Heart left ventricle (tissue), 13 donors: ENCODE data around the gene CKAP2.
"Not testable (repeated sequence)": the region's sequence is repeated elsewhere in the genome, so short reads cannot be mapped to it uniquely, and the experiment has no call there.

Source experiments
- POLR2A ChIP-seq, 2 donors: fragments of 450-650 bp; IDR thresholded peaks; one replicate each; pipeline ENCODE4 v1.6.1; 2017; ENCODE audit warnings: antibody characterized with exemption in 2 of 2, mild to moderate bottlenecking in 2 of 2, moderate library complexity in 2 of 2
- TF ChIP-seq, protein P1 (sequence below), 12 donors: fragments of 200-600 bp; sonication (generic) in 4 of 12; IDR thresholded peaks; one replicate each; pipeline versions ENCODE4 v1.5.0 to v1.8.0; 2018 to 2022; ENCODE audit warnings: antibody characterized with exemption in 12 of 12, mild to moderate bottlenecking in 5 of 12
- donor health status: ischemic (EF 13 %, LVEDD 7.1; RV severe dilation, severe dysfunction).
- donor health status: DM: no; HTN: yes; CAD: no.
- donor health status: DM: no; HTN: no; CAD: no.
- donor health status: ischemic (EF 25% LVEDD 6.9; RV normal size, moderate dysfunction).
- donor health status: ischemic (EF 25% LVEDD 5.7; RV mildly dilated, moderate dysfunction).
- donor health status: ischemic (EF 35%, LVEDD 5.7; RV mildly dilated, moderate dysfunction).
- donor health status: nonischemic (EF 11% LVEDD 7.7; RV severe dilation, severe dysfunction).
- donor health status: DM: yes; HTN: yes; CAD: no.
- donor health status: PGD.
- donor health status: ischemic (EF 29% LVEDD 5.4; RV normal size, mild dysfunction).
- donor health status: nonischemic (EF 23%, LVEDD 6.1; RV moderate dilation, normal function).

DNA sequence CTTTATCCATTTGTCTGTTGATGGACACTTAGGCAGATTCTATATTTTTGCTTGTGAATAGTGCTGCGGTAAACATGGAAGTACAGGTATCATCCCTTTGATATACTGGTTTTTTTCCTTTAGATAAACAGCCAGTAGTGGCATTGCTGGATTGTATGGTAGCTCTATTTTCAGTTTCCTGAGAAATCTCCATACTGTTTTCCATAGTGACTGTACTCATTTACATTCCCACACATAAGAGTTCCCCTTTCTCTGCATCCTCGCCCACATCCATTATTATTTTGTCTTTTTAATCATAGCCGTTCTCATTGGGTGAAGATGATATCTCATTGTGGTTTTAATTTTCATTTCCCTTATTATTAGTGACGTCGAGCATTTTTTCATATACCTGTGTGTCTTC is 35.7 kb downstream of the CKAP2 start:
- TF ChIP-seq, protein P1, sequence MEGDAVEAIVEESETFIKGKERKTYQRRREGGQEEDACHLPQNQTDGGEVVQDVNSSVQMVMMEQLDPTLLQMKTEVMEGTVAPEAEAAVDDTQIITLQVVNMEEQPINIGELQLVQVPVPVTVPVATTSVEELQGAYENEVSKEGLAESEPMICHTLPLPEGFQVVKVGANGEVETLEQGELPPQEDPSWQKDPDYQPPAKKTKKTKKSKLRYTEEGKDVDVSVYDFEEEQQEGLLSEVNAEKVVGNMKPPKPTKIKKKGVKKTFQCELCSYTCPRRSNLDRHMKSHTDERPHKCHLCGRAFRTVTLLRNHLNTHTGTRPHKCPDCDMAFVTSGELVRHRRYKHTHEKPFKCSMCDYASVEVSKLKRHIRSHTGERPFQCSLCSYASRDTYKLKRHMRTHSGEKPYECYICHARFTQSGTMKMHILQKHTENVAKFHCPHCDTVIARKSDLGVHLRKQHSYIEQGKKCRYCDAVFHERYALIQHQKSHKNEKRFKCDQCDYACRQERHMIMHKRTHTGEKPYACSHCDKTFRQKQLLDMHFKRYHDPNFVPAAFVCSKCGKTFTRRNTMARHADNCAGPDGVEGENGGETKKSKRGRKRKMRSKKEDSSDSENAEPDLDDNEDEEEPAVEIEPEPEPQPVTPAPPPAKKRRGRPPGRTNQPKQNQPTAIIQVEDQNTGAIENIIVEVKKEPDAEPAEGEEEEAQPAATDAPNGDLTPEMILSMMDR (IDR thresholded peaks at IDR 0.05) = not testable (repeated sequence)
- TF ChIP-seq POLR2A (IDR thresholded peaks at IDR 0.05) = not testable (repeated sequence)
